COLO668 (cell line): ENCODE measurements around the gene TFCP2L1.
A peak's percentile ranks its signal among the peaks of the same experiment; 100 is the strongest.
"Not testable (repeated sequence)": the region's sequence is repeated elsewhere in the genome, so short reads cannot be mapped to it uniquely, and the experiment has no call there.

Experiments
- DNase-seq: peaks from one replicate; lab custom pipeline; 2025; ENCODE audit not compliant: unreplicated experiment; lab: John Stamatoyannopoulos, UW

TFCP2L1 gene

GRCh38 chr2:121272596-121272995, 12.4 kb downstream of the TFCP2L1 start:
- DNase-seq = no peak

DNA sequence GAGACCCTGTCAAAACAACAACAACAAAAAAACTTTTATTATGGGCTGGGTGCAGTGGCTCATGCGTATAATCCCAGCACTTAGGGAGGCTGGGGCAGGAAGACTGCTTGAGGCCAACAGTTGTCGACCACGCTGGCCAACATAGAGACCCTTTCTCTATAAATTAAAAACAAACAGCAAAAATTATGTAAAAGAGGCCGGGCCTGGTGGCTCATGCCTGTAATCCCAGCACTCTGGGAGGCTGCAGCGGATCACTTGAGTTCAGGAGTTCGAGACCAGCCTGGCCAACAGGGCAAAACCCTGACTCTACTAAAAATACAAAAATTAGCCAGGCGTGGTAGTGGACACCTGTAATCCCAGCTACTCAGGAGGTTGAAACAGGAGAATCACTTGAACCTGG, 15.6 kb downstream of the TFCP2L1 start:
- not testable (repeated sequence) for DNase-seq

DNA sequence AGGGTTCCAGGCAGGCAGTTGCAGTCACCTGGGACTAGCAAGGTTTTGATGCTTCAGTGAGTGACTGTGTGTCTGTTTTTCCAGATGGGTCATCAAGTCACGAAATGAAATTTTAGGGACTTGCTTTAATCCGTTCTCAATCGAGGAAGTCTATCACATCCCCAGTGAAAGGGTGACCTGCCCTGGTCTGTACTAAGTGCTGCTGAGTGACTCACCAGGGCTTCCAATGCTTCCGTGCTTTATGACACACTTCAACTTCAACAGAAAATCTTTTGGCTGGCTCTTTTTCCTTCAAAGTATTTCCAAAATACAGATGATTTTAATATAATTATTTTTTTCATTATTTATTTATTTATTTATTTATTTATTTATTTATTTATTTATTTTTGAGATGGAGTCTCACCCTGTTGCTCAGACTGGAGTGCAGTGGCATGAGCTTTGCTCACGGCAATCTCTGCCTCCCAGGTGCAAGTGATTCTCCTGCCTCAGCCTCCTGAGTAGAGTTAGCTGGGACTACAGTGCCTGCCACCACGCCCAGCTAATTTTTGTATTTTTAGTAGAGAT, 18.4 kb downstream of the TFCP2L1 start:
- DNase-seq = no peak

DNA sequence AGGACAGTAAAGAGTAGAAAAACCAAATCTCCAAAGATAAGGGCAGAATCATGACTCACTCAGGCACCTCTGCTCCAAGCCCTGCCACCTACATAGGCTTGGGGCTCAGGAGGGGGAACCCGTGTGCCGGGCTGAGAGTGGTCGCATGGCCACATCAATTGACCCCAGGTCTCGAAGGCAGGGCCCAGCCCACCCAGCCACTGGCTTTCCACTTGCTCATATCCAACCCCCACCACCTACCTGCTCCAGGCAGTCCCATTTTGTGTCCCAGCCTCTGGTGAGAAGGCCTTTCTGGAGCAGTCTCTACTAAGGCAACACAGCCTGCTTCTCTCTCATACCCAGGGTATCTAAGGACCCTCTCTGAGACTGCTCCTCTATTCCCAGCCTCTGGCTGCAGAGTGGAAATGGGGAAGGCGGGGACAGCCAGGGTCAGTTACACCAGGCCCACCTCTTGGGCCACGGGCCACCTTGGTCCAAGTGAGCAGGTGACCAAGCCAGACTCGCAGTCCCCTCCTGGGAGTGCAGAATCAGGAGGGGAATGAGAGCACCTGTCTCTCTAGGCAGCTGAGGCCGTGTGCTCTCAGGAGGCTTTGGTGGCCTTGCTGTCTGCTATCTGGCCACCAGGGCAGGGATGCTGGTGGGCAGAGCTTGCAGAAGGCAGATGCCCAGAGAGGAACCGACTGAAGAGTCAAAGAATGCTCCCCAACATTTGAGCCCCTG, 20.8 kb downstream of the TFCP2L1 start:
- peak; percentile 43 for DNase-seq

DNA sequence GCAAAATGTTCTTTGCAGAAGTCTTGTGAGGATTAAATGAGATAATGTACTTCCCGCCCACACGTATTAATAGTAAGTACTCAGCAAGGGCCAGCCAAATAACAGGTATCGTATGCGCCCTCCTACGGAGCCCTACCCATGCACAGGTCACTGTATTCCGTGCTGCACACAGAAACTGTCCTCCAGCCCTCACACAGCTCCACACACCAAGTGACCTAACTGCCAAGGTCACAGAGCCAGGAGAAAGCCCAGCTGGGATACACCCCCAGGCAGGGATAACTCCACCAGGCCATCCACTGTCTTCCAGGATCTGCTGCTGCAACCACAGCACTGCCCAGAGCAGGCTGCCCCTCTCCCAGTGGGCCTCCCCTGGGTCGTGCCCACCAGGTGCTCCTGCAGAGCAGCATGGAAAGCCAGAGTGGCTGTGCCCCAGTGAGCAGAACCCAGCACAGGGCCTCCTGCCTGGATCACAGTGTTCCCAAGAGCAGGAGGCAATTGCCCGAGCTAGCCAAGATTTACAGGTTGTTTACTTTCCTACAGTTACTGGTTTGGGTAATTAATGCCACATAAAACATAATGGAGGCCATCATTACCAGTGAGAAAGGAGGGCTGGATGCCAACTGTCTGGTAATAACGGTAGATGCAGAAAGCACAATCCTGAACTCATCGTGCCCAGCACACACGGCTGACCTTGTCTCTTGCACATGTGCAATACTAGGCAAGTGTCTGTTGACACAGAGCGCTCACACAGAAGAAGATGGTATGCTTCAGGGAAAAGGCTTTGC, 24.4 kb downstream of the TFCP2L1 start:
- peak; percentile 71 for DNase-seq

DNA sequence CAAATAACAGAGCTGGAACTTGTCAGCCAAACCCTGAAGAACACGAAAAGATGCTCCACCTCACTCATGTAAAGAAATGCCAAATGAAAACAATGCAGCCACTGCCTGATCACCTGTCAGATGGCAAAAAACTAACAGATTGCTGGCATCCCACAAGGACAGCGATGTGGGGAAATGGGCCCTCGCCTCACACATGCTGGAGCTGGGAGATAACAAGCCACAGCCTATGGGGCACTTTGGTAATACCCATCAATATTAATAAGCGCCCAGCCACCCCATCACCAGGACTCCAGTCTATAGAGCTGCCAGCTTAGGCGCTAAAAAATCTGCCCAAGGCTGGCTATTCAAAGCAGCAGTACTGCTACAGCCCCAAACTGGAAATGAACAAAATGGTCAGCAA, 27.0 kb downstream of the TFCP2L1 start:
- DNase-seq = no peak

DNA sequence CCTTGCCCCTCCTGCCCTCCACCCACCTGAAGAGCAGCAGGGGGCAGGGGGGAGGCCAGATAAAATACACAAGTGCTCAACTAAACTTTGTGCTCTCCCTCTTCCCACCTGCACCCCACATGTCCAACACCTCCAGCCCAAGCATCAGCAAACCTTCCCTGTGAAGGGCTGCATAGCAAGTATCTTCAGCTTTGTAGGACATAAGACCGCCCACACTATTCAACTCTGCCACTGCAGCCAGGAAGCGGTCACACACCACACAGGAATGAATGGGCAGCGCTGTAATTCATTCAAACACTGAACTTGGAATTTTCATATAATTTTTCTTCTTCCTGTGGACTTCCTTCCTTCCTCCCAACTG, 27.5 kb downstream of the TFCP2L1 start:
- DNase-seq = no peak

- no peak for DNase-seq
Observed at GRCh38 chr2:121256720-121257479, 28.1 kb downstream of the TFCP2L1 start.

- DNase-seq = peak; percentile 30
Observed at GRCh38 chr2:121255358-121255757, 29.6 kb downstream of the TFCP2L1 start.

GRCh38 chr2:121254748-121255147, 30.3 kb downstream of the TFCP2L1 start:
- DNase-seq = peak; percentile 78

DNA sequence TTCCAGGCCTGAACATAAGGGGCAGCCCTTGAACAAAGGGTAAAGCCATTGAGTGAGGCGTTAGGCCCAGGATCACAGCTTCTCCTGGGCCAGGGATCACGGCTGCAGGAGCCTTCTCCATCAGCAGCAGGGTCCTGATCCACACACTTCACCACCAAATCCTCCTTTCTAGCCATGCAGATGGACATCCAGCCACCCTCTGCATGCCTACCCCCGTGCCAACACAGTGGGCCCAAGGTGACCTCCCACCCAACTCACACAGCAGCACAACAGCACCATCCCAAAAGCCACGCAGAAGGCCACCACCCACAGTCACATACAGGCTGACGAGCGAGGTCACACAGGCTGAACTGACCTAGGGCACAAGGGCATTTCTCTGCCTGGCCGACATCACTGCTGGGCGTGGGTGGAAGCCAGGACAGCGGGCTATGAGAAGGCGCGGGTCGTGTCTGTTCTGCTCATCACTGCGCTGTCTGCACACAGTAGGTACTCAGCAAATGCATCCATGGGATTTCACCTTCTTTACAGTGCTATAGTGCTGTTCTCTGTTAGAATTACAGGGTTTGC, 31.2 kb downstream of the TFCP2L1 start:
- no peak for DNase-seq

DNA sequence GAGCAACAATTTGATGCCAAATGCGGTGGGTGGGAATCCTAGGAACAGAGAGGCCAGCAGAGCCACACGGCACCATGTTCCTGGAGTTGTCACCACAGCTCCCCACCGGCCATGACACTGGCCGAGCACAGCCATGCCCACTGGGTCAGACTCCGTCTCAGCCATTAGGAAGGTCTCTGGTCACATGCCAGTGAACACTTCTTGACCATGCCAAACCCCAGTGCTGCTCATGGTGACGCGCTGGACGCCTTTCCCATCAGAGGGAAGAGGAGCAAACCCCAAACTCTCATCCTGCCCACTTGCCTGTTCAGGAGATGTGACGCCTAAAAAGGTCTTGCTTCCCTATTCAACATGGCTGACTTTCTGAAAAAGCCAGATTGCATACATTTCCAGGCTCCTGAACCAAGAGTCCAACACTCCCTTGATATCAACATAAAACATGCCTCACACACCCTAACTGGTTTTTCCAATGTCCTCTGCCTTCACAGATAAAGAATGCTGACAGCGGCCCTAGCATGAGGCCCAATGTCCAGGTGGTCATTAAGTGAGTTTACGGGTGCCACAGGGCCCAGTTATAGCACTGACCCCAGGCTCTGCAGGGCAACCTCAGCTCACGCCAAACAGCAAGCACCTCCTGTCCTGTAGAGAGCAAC, 31.9 kb downstream of the TFCP2L1 start:
- no peak for DNase-seq

- no peak for DNase-seq
Observed at GRCh38 chr2:121251497-121251896, 33.5 kb downstream of the TFCP2L1 start.

DNA sequence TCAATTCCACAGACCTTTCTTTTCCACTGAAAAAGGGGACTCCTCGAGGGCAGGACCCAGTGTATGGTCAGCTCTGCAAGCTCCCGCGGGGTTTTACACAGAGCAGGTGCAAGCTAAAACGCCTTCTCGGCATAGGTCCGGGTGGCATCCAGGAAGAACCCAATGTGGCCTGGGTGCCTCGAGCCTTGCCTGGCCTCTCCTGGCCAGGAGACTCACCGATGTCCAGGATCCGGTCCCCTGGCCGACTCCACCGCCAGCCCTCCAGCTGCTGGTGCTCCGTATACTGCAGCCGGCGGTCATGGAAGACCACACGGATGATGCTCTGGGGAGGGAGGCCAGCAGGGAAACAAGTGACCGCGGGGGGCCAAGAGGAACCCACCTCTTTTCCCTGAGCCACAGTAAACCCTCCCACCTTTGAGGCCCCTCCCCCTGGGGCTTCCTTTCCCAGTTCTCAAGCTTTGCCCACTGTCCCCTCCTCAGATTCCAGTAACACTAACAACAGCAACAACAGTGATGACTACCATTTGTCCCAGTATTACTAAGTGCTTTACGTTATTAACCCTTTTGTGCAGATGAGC, 36.1 kb downstream of the TFCP2L1 start:
- no peak for DNase-seq

DNA sequence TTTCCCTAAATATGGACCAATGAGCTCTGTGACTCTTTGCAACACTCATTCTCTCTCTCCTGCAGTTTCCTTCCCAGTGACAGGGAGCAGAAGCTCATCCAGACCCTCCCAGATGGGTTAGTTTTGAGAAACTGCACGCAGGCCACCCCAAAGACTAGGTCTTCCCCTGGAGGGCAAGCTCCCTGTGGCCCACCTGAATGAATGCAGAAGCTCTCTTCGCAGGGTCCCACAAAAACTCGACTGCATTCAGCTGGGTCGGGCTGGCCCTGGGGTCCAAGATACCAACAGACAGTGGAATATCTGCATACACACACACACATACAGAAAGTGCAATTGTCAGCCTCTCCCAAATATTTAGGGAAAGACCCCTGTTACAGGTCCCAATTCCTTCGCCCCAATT, 37.0 kb downstream of the TFCP2L1 start:
- no peak for DNase-seq

DNA sequence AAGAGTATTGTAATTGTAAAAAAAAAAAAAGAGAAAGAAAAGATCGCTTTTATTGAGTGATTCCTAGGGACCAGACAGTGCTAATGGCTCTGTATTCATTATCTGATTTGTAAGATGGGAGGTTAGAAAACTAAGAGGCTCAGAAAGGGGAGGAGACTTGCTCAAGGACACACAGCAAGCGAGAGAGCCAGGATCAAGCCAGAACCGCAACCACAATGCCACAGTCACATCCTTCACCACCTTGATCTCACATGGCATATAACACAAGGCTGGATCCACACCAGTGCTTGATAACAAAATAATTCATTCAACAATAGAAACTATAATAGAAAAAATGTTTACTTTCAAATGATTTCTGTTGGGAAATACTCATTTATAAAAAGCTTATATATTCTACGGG, 37.5 kb downstream of the TFCP2L1 start:
- DNase-seq = no peak

GRCh38 chr2:121246704-121247255, 38.2 kb downstream of the TFCP2L1 start:
- DNase-seq = no peak

GRCh38 chr2:121245913-121246312, 39.1 kb downstream of the TFCP2L1 start:
- DNase-seq = no peak

DNA sequence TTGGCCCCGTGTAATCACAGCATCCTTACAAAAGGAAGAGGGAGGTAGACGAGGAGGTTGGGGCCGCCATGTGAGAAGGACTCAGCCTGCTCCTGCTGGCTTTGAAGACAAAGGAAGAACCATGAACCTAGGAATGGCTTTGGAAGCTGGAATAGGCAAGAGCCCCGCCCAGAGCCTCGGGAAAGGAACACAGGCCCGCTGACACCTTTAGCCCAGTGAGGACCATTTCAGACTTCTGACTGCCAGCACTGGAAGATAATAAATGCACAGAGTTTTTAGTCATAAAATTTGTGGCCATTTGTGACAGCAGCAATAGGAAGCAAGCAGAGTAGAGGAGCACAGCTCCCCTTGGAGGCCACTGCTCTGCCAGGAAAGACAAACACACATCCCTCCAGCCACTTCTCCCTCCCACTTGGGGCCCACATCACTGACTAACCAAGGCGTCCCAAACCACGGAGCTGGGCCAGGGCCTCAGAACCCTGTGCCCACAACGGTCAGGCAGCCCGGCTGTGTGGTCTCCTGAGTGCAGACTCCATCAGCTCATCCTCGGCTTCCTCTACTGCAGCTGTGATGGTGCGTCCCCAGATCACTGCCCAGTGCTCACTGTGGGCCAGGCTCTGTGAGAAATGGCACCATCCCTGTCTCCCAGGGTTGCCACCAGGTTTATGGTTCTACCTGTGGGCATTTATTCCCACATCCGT, 39.7 kb downstream of the TFCP2L1 start:
- no peak for DNase-seq
